Right atrium auricular region (tissue), 2 donors: ENCODE results near the gene GPRASP1. TPM values are rescaled to one million over a fixed set of nuclear protein-coding genes. Genes with fewer than 3 reads are reported as not detected.

ENCODE experiments used
- DNase-seq: peaks from one replicate; pipeline ENCODE4 v3.0.0-alpha.2; 2019; ENCODE audit warnings: low spot score
- H3K27ac ChIP-seq, 2 donors: fragments of 200-600 bp; sonication (generic); 1 replicate in 1 of 2; 2 replicates in 1 of 2; pipeline ENCODE4 v1.5.1; 2016 to 2019
- H3K27me3 ChIP-seq, 2 donors: fragments of 200-600 bp; sonication (generic); one replicate each; pipeline versions ENCODE4 v1.5.1 to v1.6.0; 2017 to 2019
- H3K36me3 ChIP-seq: fragments of 200-600 bp; sonication (generic); one replicate; pipeline ENCODE4 v1.5.1; 2016
- H3K4me1 ChIP-seq, 2 donors: fragments of 200-600 bp; sonication (generic); one replicate each; pipeline versions ENCODE4 v1.5.1 to v1.6.0; 2017 to 2019
- H3K4me3 ChIP-seq, 2 donors: fragments of 200-600 bp; sonication (generic); 1 replicate in 1 of 2; 2 replicates in 1 of 2; pipeline ENCODE4 v1.5.1; 2017 to 2019; ENCODE audit warnings: mild to moderate bottlenecking in 1 of 2, moderate library complexity in 1 of 2
- H3K9me3 ChIP-seq, 2 donors: fragments of 200-600 bp; sonication (generic); one replicate each; pipeline ENCODE4 v1.5.1; 2019
- total RNA-seq, 2 donors: library from RNA; depleted of rRNA; stranded (reverse); fragments of >200 nt; gene quantifications; one replicate each; pipeline ENCODE4 v1.1.0, GENCODE V29; 2016
- TF ChIP-seq, protein P1 (sequence below), 2 donors: fragments of 200-600 bp; sonication (generic); IDR thresholded peaks; one replicate each; pipeline ENCODE4 v1.5.1; 2019; ENCODE audit warnings: antibody characterized with exemption in 2 of 2

GPRASP1 gene
- total RNA-seq, 2 donors from 2014 or later: 11.4 to 18.6 TPM

DNA sequence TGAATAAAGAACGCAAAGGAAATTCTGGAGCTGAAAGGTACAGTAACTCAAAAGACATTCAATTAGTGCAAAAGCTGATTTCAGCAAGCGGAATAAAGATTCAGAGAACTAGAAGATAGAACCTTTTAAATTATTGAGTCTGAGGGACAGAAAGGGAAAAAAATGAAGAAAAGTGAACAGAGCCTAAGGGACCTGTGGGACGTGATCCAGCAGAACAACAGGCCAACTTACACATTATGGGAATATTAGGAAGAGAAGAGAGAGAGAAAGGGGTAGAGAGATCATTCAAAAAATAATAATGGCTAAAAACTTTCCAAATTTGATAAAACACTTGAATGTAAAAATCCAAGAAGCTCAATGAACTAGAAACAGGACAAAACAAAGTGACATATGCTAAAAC lies 43.5 kb downstream of the GPRASP1 start:
- DNase-seq: no peak
- H3K4me1 ChIP-seq: no peaks in the 10 kb centered on the region

DNA sequence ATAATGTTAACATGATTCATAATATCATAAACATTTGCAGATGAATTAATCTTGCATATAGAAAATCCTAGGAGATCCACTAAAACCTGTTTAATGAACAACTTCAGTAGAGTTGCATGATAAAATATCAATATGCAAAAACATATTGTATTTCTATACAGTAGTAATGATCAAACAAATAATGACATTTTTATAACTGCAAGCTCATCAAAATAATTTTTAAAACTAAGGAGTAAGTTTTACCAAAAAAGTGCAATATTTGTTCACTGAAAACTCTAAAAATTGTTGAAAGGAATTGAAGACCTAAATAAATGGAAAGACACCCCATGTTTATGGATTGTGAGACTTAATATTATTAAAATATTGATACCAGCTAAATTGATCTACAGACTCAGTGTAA lies 45.0 kb downstream of the GPRASP1 start:
- H3K27ac ChIP-seq: no peak overlapping the region
- TF ChIP-seq, protein P1, sequence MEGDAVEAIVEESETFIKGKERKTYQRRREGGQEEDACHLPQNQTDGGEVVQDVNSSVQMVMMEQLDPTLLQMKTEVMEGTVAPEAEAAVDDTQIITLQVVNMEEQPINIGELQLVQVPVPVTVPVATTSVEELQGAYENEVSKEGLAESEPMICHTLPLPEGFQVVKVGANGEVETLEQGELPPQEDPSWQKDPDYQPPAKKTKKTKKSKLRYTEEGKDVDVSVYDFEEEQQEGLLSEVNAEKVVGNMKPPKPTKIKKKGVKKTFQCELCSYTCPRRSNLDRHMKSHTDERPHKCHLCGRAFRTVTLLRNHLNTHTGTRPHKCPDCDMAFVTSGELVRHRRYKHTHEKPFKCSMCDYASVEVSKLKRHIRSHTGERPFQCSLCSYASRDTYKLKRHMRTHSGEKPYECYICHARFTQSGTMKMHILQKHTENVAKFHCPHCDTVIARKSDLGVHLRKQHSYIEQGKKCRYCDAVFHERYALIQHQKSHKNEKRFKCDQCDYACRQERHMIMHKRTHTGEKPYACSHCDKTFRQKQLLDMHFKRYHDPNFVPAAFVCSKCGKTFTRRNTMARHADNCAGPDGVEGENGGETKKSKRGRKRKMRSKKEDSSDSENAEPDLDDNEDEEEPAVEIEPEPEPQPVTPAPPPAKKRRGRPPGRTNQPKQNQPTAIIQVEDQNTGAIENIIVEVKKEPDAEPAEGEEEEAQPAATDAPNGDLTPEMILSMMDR (IDR thresholded peaks at IDR 0.05): no peak
- H3K4me1 ChIP-seq: no peaks in the 10 kb centered on the region
- H3K4me3 ChIP-seq: no peak overlapping the region
- H3K9me3 ChIP-seq: peaks cover 0 to 7% of the 10 kb centered on the region in 2 donors
- DNase-seq: no peak
- H3K27me3 ChIP-seq: no peaks in the 10 kb centered on the region
- no peaks in the 10 kb centered on the region for H3K36me3 ChIP-seq

More for the DNA sequence above, 43.5 kb downstream of the GPRASP1 start:
- Histone ChIP-seq H3K27me3 (no peaks in the 10 kb centered on the region), H3K27ac (no peak overlapping the region), H3K4me3 (no peak overlapping the region), H3K36me3 (no peaks in the 10 kb centered on the region), H3K9me3 (peaks cover 0 to 7% of the 10 kb centered on the region in 2 donors)
- TF ChIP-seq, protein P1 (IDR thresholded peaks at IDR 0.05): no peak

DNA sequence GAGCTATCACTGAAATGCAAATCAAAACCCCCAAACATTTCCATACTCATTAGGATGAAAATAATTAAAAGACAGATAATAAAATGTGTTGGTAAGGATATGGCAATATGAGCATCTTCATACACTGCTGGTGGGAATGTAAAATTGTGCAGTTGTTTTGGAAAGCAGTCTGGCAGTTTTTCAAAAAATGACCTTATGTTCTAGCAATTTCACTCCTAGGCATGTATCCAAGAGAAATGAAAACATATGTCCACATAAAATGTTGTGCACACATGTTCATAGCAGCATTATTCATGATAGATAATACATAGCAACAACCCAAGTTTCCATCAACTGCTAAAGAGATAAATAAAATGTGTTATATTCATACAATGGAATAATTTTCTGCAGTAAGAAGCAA lies 46.2 kb downstream of the GPRASP1 start:
- TF ChIP-seq, protein P1 (IDR thresholded peaks at IDR 0.05): no peak
- DNase-seq: no peak
- no peaks in the 10 kb centered on the region for H3K27me3 ChIP-seq
- H3K4me1 ChIP-seq: no peaks in the 10 kb centered on the region
- no peak overlapping the region for H3K4me3 ChIP-seq
- H3K36me3 ChIP-seq: no peaks in the 10 kb centered on the region
- H3K27ac ChIP-seq: no peak overlapping the region
- H3K9me3 ChIP-seq: no peaks in the 10 kb centered on the region

Other genes with a start within 250 kb of the GPRASP1 start
- not detected for gene NXF2B, start 211.5 kb upstream of the GPRASP1 start, total RNA-seq
- gene TCP11X2, start 179.7 kb upstream of the GPRASP1 start, total RNA-seq: not detected
- gene TMSB15A, start 134.7 kb upstream of the GPRASP1 start, total RNA-seq: 1 to 10 TPM in 1 of 2 donors, not detected in 1; 1.5 TPM
- gene ARMCX5, start 52.0 kb upstream of the GPRASP1 start, total RNA-seq: 1 to 10 TPM; 7.5 to 7.9 TPM
- 10 to 100 TPM; 14.8 to 21.9 TPM for gene GPRASP2, start 61.0 kb downstream of the GPRASP1 start, total RNA-seq
- 1 to 10 TPM; 3.4 to 3.7 TPM for gene GPRASP3, start 69.3 kb downstream of the GPRASP1 start, total RNA-seq